Non-pigmented ciliary epithelial cell (primary cell): ENCODE measurements around the gene CELF3.

Experiments
- DNase-seq: peaks from one replicate; pipeline ENCODE4 v3.0.0-alpha.2; 2010; ENCODE audit warnings: low read depth

Gene CELF3

GRCh38 chr1:151720974-151721787 lies 4.6 kb upstream of the CELF3 start, which contains the start of gene RIIAD1:
Gene RIIAD1 (plus strand): TSS chr1:151721522. CDS start chr1:151721537, 15 bp downstream.
- DNase-seq = no peak

GRCh38 chr1:151720554-151720953 lies 4.0 kb upstream of the CELF3 start:
- no peak for DNase-seq

GRCh38 chr1:151720125-151720524 lies 3.5 kb upstream of the CELF3 start:
- DNase-seq = no peak

- DNase-seq = no peak
Measured at GRCh38 chr1:151718666-151719065, 2.1 kb upstream of the CELF3 start.

- no peak for DNase-seq
Measured at GRCh38 chr1:151718011-151718431, 1.4 kb upstream of the CELF3 start.

GRCh38 chr1:151716405-151716762 lies 219 bp downstream of the CELF3 start:
- no peak for DNase-seq

GRCh38 chr1:151715726-151716404 lies 738 bp downstream of the CELF3 start:
- DNase-seq = no peak

GRCh38 chr1:151714820-151715725 lies 1.5 kb downstream of the CELF3 start:
- no peak for DNase-seq

GRCh38 chr1:151713874-151714273 lies 2.7 kb downstream of the CELF3 start:
- no peak for DNase-seq

GRCh38 chr1:151713044-151713443 lies 3.6 kb downstream of the CELF3 start:
- DNase-seq = no peak

- no peak for DNase-seq
Measured at GRCh38 chr1:151711951-151712350, 4.7 kb downstream of the CELF3 start.

- DNase-seq = no peak
Measured at GRCh38 chr1:151711044-151711800, 5.4 kb downstream of the CELF3 start.

- peak; percentile 15 for DNase-seq
Measured at GRCh38 chr1:151710187-151710840, 6.3 kb downstream of the CELF3 start.

- DNase-seq = no peak
Measured at GRCh38 chr1:151708891-151709290, 7.7 kb downstream of the CELF3 start.

- no peak for DNase-seq
Measured at GRCh38 chr1:151707541-151708065, 9.0 kb downstream of the CELF3 start.

GRCh38 chr1:151706464-151707415 lies 9.9 kb downstream of the CELF3 start:
- no peak for DNase-seq

GRCh38 chr1:151705753-151706463 lies 10.7 kb downstream of the CELF3 start:
- DNase-seq = no peak

GRCh38 chr1:151705146-151705545 lies 11.5 kb downstream of the CELF3 start:
- DNase-seq = no peak

- no peak for DNase-seq
Measured at GRCh38 chr1:151704246-151704645, 12.4 kb downstream of the CELF3 start.
